Activated CD4-positive, alpha-beta T cell treated with anti-CD3 and anti-CD28 coated beads for 48 hours (primary cell): ENCODE data around the gene NAA16.
"Not testable (repeated sequence)": the region's sequence is repeated elsewhere in the genome, so short reads cannot be mapped to it uniquely, and the experiment has no call there.

Experiments used
- DNase-seq: peaks from one replicate; pipeline ENCODE4 v3.0.0-alpha.2; 2020

NAA16 gene

GRCh38 chr13:41310963-41311405 is at the start of gene NAA16:
Gene NAA16 (plus strand): TSS chr13:41311267. CDS start chr13:41311529, 262 bp downstream.
- peak; percentile 97 for DNase-seq

GRCh38 chr13:41263261-41263971 is 47.7 kb upstream of the NAA16 start, which contains the start of gene MTRF1:
Gene MTRF1 (minus strand): TSS chr13:41263576. CDS start chr13:41260907, 2,669 bp downstream.
- DNase-seq = peak; percentile 85

DNA sequence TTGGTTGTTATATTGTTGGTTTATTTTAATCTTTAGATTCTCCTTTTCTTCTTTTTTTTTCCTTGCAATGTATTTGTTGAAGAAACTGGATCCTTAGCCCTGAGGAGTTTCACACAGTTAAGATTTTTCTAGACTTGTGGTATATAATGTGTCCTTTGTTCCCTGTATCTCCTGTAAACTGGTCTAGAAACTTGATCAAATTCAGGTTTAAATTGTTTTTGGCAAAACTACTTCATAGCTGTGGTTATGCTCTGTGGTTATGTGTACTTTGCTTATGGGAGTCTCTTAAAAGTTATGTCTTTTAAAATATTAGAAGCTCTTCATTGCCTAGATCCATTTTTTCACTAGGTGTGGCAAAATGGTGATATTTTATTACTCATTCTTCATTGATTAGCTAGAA is 44.0 kb upstream of the NAA16 start:
- DNase-seq = no peak

DNA sequence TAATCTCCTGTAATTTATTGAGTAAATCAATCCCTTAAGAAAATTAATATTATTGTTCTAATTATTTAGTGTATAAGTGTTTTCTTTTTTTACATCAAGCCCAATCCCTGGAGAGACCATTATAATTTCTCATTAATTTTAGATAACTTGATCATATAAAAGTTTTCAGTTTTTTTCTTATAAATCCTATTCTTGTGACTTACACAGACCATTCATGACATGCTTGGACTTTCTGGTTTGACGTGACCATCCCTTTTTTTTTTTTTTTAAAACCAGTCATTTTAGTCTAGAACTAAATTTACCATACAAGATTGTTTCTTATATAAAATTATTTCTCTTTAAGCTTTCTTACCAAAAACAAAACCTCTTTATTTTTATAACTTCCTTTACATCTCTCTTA is 42.3 kb upstream of the NAA16 start:
- DNase-seq = no peak

DNA sequence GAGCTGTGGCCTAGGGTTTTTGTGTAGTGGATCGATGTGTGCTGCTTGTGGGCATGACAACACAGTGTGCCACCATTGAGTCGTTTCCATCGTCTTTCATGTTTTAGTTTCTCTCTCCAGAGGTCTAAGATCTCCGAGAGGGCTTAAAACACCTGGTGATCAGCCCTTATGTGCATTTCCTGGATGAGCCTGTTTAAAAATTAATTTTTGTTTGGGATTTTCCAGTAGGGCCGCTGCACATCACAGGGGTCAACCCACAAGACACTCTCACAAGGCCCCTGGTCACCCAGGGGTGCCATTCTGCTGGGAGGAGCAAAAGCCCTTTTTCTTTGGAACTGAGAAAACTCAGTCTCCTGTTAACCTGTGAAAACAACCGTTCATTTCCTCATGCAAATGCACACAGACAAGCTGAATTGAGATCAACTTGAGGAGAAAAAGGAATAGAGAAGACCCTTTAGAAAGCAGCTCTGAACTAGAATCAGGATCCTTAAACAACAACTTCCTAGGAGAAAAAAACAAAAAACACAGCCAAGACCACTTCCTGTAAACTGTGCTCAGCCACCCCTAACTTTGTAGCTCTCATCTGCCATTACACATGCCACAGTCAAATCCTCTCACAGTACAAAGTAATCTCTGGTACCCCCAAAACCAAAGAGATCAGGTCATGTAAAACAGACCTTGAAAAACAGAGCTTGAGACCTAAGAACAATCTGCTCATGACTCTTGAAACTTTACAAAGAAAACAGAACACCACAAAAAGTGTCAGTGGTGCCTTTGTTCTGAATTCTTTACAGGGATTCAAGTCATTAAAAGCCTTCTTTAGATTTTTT is 39.4 kb upstream of the NAA16 start:
- DNase-seq = no peak

- no peak for DNase-seq
Measured at GRCh38 chr13:41273831-41274441, 37.1 kb upstream of the NAA16 start.

DNA sequence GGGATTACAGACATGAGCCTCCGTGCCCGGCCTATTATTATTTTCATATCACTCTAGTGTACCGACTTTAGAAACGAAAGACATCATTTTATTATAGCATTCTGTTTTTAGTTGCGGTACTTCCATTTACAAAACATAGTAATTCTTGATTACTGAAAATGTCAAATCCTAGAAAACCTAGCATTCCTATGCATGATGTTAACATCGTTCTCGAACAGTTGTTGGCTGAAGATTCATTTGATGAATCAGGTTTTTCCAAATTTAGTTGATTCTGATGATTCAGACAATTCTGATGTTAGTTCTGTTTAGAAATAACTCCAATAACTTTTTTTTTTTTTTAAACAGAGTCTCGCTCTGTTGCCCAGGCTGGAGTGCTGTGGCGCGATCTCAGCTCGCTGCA is 36.2 kb upstream of the NAA16 start:
- DNase-seq = no peak

GRCh38 chr13:41276824-41277223 is 34.2 kb upstream of the NAA16 start:
- DNase-seq = no peak

GRCh38 chr13:41279156-41279555 is 31.9 kb upstream of the NAA16 start:
- not testable (repeated sequence) for DNase-seq

GRCh38 chr13:41282129-41282571 is 28.9 kb upstream of the NAA16 start:
- DNase-seq = no peak

GRCh38 chr13:41284512-41285288 is 26.4 kb upstream of the NAA16 start:
- no peak for DNase-seq

DNA sequence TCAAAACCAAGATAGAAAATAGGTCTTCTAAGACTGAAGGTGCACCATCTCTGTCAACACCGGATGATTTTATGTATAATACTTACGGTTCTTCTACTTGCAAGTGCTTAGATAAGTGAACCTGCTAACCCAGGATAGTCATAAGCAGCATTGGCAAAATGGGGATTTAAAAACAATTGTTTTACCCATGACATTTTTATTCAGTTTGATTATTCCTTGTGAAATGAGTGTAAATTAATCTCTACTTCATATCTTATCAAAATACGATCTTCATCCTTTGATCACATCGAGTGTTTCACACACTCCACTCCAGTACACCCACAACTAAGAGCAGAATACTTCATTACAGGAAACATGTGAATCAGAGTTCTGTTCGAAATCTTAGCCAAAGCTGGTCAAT is 24.7 kb upstream of the NAA16 start:
- DNase-seq = no peak

GRCh38 chr13:41289463-41289881 is 21.6 kb upstream of the NAA16 start:
- no peak for DNase-seq

DNA sequence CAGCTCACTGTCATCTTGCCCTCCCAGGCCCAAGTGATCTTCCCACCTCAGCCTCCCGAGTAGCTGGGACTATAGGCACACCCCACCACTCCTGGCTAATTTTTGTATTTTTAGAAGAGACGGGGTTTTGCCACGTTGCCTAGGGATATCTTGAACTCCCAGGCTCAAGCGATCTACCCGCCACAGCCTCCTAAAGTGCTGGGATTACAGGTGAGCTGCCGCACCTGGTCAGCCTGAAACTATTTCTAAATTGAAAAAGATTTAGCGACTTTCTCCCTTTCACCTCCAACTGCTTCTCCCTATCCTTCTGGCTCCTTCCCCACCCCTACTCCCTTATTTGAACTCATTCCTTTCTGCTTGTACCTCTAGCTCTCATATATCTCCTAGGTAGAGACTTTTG is 19.8 kb upstream of the NAA16 start:
- no peak for DNase-seq

DNA sequence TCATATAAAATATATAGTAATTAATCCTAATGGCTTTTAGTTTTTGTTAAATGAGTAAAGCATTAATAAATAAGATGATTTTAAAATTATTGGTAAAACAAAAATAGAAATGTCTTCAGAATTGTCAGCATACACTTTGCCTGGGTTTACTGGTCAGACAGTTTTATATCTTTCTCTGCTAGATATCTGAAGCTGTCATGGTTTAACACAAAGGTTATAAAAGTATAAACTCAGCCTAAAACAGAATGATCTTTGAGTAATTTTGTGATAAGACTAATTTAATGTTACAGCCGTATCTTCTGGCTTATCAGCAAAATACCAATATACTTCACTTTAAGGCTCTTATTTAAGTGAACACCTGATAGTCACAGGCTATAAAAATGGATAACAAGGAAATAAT is 17.8 kb upstream of the NAA16 start:
- no peak for DNase-seq

- DNase-seq = no peak
Measured at GRCh38 chr13:41294914-41295313, 16.2 kb upstream of the NAA16 start.

DNA sequence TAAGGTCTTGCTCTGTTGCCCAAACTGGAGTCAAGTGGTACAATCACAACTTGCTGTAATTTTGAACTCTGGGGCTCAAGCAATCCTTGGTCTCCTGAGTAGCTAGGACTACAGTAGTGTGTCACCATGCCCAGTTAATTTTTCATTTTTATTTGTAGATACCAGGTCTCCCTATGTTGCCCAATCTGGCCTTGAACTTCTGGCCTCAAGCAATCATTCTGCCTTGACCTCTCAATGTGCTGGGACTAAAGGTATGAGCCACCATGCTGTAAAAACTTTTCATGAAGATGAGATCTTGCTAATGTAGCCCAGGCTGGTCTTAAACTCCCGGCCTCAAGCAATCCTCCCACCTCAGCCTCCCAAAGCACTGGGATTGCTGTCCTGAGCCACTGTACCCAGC is 15.1 kb upstream of the NAA16 start:
- no peak for DNase-seq

- no peak for DNase-seq
Measured at GRCh38 chr13:41296879-41297646, 14.0 kb upstream of the NAA16 start.

DNA sequence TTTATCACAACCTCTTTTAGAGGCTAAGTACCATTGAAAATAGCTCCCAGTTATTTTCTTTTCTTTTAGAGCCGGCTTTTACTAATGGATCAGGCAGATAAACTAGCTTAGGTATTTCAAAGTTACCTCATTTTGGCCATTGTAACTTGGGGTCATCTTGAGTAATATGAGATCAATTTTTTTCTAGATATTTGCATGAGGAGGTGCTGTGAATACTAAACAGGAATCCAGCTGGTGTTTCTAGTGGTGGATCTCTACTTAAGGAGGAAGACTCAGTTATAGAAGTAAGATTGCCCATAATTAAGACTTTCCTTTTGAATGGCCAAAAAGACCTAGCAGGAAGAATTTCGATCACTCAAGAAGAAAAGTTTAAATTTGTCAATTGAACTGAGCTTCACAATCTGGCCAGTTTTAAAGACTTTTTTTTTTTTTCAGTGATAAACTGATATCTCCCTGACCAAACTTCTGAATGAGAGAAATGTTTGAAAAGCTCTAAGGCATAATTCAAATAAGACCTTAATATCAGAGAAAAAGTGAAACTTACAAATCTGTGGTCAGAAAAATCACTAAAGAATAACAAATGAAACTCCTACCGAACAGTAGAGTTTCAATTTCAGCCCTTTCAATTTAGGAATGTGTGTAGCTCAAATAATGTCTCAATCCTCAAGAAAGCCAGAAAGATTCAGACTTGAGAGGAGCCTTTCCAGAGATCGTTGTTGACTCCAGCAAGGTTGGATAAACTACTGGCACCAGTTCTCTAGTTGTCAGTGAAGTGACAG is 11.6 kb upstream of the NAA16 start:
- no peak for DNase-seq

GRCh38 chr13:41302743-41303142 is 8.3 kb upstream of the NAA16 start:
- DNase-seq = no peak

GRCh38 chr13:41304551-41304950 is 6.5 kb upstream of the NAA16 start:
- no peak for DNase-seq
